Erythroblast (primary cell): ENCODE results near the gene MORC1.

ENCODE experiments used
- GATA1 ChIP-seq: IDR thresholded peaks from 2 replicates; pipeline ENCODE4 v1.6.1; 2011; ENCODE audit warnings: low read depth, mild to moderate bottlenecking, control low read depth, low read length, moderate library complexity
- POLR2A ChIP-seq: IDR thresholded peaks from 2 replicates; pipeline ENCODE4 v1.6.1; 2011; ENCODE audit warnings: mild to moderate bottlenecking, low read length

DNA sequence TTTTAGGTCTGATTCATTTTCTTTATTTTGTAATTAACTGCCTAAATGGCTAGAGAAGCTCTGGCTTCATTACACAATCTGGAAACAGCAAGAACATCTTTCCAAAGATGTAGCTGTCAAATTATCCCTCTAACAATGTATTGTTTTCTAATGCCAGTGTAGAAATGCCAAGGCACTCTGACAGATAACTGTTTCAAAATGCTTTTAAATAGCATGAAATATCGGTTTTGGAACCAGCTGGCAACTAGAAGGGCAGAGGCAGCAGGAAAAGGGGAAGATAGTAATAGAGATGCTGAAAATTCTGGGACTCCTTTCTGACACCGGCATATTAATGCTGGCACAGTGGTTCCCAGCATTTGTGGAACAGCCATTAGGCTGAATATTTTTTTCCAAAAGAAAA is 26.1 kb downstream of the MORC1 start:
- no peak for TF ChIP-seq POLR2A
- no peak for TF ChIP-seq GATA1
